CD4-positive, alpha-beta T cell (primary cell): ENCODE measurements around the gene TIMP4. TPM values are rescaled to one million over a fixed set of nuclear protein-coding genes. Genes with fewer than 3 reads are reported as not detected.

Experiments
- ATAC-seq: fragments of 200-7000 bp; cut with Tn5 transposase; one replicate; pipeline ENCODE4 v1.10.0; 2022; ENCODE audit warnings: mild to moderate bottlenecking; ENCODE audit not compliant: poor library complexity
- CTCF ChIA-PET: fragments of 350-600 bp; sonication (Branson Sonifier 250); formaldehyde crosslinking; loops from one replicate; lab custom pipeline; 2021; ENCODE audit warnings: antibody characterized with exemption, inconsistent platforms; lab: Charles Lee
- POLR2A ChIA-PET: fragments of 350-600 bp; sonication (Branson Sonifier 250); formaldehyde crosslinking; loops from one replicate; lab custom pipeline; 2021; ENCODE audit warnings: antibody characterized with exemption, inconsistent platforms; lab: Charles Lee
- DNase-seq, 14 experiments: peaks; one replicate each; pipeline ENCODE4 v3.0.0-alpha.2; 2013 to 2020; ENCODE audit warnings: mixed read lengths in 2 of 14
- H3K27ac ChIP-seq, 2 donors: one replicate each; pipeline versions ENCODE4 v1.5.1 to v1.7.0; 2013; ENCODE audit warnings: low read length in 2 of 2, low read depth in 1 of 2, mild to moderate bottlenecking in 1 of 2
- H3K27me3 ChIP-seq, 2 experiments: 1 replicate in 1 of 2; 2 replicates in 1 of 2; pipeline versions ENCODE4 v1.6.1 to v1.7.0; 2013; ENCODE audit warnings: low read length in 2 of 2, control low read depth in 1 of 2, mild to moderate bottlenecking in 1 of 2, moderate library complexity in 1 of 2; ENCODE audit not compliant: insufficient read depth in 2 of 2, control insufficient read depth in 1 of 2
- H3K36me3 ChIP-seq: one replicate; pipeline ENCODE4 v1.6.1; 2013; ENCODE audit warnings: low read length, control low read depth; ENCODE audit not compliant: insufficient read depth
- H3K4me1 ChIP-seq: one replicate; pipeline ENCODE4 v1.6.1; 2013; ENCODE audit warnings: low read length, control low read depth; ENCODE audit not compliant: insufficient read depth
- H3K4me3 ChIP-seq: one replicate; pipeline ENCODE4 v1.5.1; 2013; ENCODE audit warnings: mild to moderate bottlenecking, low read length, moderate library complexity
- H3K9me3 ChIP-seq, 2 experiments: 1 replicate in 1 of 2; 2 replicates in 1 of 2; pipeline versions ENCODE4 v1.6.1 to v1.7.0; 2013; ENCODE audit warnings: low read length in 2 of 2, mild to moderate bottlenecking in 2 of 2, control low read depth in 1 of 2, moderate library complexity in 1 of 2; ENCODE audit not compliant: control insufficient read depth in 1 of 2, insufficient read depth in 1 of 2
- H3K27ac Mint-ChIP-seq: one replicate; pipeline ENCODE4 v1.8.0; 2020; ENCODE audit warnings: mixed read lengths
- H3K27me3 Mint-ChIP-seq: one replicate; pipeline ENCODE4 v1.8.0; 2021; ENCODE audit warnings: mixed read lengths
- H3K36me3 Mint-ChIP-seq: one replicate; pipeline ENCODE4 v1.8.0; 2021; ENCODE audit warnings: low read depth, mixed read lengths
- H3K4me1 Mint-ChIP-seq: one replicate; pipeline ENCODE4 v1.8.0; 2021; ENCODE audit warnings: low read depth, mixed read lengths
- H3K4me3 Mint-ChIP-seq: one replicate; pipeline ENCODE4 v1.8.0; 2020; ENCODE audit warnings: mild to moderate bottlenecking, mixed read lengths
- H3K9me3 Mint-ChIP-seq: one replicate; pipeline ENCODE4 v1.8.0; 2020; ENCODE audit warnings: mixed read lengths
- intact Hi-C, 2 experiments: fragments of 100-400 bp; cut with DNase I in 1 of 2; cut with micrococcal nuclease in 1 of 2; formaldehyde crosslinking; loops; one replicate each; pipeline versions ENCODE4 v1.15.1 to v1.9.0; 2023 to 2025; cut with DNase I, micrococcal nuclease
- total RNA-seq, 174 experiments: library from RNA in 2 of 174; stranded (reverse) in 2 of 174; gene quantifications; one replicate each; pipeline ENCODE4 v1.2.3 and lab custom pipeline; 2021 to 2026
- TF ChIP-seq, protein P1 (sequence below): fragments of 200-600 bp; IDR thresholded peaks from one replicate; pipeline ENCODE4 v1.8.0; 2022; ENCODE audit warnings: antibody characterized with exemption, mild to moderate bottlenecking

Gene TIMP4
- total RNA-seq, 2 experiments from 2014 or later, result not detected

DNA sequence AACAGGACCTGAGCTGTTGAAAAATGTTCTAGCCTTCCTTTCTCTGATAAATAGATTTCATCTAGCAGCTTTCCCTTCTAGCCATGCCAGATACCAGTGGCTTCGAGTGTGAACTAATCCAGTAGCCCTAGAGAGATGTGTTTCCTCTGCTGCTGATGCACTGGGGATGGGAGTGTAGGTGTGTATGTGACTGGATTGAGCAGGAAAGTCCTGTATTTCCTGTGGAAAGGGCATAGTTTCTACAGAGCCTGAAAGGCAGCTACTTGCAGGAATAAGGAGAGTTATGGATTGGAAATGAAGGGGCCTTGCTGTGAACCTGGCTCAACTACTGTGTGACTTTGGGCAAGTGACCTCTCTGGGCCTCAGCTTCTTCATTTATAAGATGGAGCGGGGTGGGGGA, 8.6 kb downstream of the TIMP4 start:
- intact Hi-C loops, result no loop called here

DNA sequence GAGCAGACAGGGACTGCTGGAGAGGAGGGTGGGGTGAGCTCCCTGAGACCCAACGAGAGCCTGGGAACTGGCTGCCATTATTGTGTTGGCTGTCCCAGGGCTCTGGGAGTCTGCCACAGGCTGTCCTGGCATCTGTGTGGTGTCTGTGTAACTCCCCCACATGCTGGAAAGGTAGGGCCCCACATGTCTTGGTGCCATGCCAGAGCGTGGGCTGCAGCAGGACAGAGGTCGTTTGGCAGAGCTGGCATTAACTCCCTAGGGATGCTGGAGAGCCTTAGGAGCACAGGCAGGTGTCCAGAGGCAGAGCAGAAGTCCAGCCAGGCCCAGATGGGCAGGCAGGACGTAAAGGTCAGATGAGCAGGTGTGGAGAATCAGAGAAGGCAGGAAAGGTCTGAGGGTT, 9.7 kb downstream of the TIMP4 start:
- no peak overlapping the region for H3K27ac ChIP-seq
- H3K4me3 ChIP-seq, result no peak overlapping the region
- Mint-ChIP-seq H3K27me3 (no peaks in the 10 kb centered on the region), H3K9me3 (no peaks in the 10 kb centered on the region), H3K4me3 (no peak overlapping the region), H3K27ac (no peak overlapping the region), H3K4me1 (no peaks in the 10 kb centered on the region), H3K36me3 (no peaks in the 10 kb centered on the region)
- no peaks in the 10 kb centered on the region for H3K27me3 ChIP-seq
- no peaks in the 10 kb centered on the region for H3K4me1 ChIP-seq
- no peaks in the 10 kb centered on the region for H3K36me3 ChIP-seq
- TF ChIP-seq, protein P1, sequence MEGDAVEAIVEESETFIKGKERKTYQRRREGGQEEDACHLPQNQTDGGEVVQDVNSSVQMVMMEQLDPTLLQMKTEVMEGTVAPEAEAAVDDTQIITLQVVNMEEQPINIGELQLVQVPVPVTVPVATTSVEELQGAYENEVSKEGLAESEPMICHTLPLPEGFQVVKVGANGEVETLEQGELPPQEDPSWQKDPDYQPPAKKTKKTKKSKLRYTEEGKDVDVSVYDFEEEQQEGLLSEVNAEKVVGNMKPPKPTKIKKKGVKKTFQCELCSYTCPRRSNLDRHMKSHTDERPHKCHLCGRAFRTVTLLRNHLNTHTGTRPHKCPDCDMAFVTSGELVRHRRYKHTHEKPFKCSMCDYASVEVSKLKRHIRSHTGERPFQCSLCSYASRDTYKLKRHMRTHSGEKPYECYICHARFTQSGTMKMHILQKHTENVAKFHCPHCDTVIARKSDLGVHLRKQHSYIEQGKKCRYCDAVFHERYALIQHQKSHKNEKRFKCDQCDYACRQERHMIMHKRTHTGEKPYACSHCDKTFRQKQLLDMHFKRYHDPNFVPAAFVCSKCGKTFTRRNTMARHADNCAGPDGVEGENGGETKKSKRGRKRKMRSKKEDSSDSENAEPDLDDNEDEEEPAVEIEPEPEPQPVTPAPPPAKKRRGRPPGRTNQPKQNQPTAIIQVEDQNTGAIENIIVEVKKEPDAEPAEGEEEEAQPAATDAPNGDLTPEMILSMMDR, result no peak
- no peak for DNase-seq
- POLR2A ChIA-PET, result no interaction called here
- CTCF ChIA-PET, result no interaction called here
- no peaks in the 10 kb centered on the region for H3K9me3 ChIP-seq
- intact Hi-C loops, result no loop called here
- no peak for ATAC-seq

More for the DNA sequence above, 8.6 kb downstream of the TIMP4 start:
- H3K36me3 Mint-ChIP-seq, result no peaks in the 10 kb centered on the region
- Histone ChIP-seq H3K36me3 (no peaks in the 10 kb centered on the region), H3K27me3 (no peaks in the 10 kb centered on the region), H3K9me3 (no peaks in the 10 kb centered on the region), H3K27ac (no peak overlapping the region), H3K4me1 (no peaks in the 10 kb centered on the region), H3K4me3 (no peak overlapping the region)
- DNase-seq (no peak), ATAC-seq (no peak)
- no peaks in the 10 kb centered on the region for H3K27me3 Mint-ChIP-seq
- H3K4me3 Mint-ChIP-seq, result no peak overlapping the region
- no peaks in the 10 kb centered on the region for H3K9me3 Mint-ChIP-seq
- no peaks in the 10 kb centered on the region for H3K4me1 Mint-ChIP-seq
- ChIA-PET CTCF (no interaction called here), POLR2A (no interaction called here)
- TF ChIP-seq, protein P1, result no peak
- H3K27ac Mint-ChIP-seq, result no peak overlapping the region

DNA sequence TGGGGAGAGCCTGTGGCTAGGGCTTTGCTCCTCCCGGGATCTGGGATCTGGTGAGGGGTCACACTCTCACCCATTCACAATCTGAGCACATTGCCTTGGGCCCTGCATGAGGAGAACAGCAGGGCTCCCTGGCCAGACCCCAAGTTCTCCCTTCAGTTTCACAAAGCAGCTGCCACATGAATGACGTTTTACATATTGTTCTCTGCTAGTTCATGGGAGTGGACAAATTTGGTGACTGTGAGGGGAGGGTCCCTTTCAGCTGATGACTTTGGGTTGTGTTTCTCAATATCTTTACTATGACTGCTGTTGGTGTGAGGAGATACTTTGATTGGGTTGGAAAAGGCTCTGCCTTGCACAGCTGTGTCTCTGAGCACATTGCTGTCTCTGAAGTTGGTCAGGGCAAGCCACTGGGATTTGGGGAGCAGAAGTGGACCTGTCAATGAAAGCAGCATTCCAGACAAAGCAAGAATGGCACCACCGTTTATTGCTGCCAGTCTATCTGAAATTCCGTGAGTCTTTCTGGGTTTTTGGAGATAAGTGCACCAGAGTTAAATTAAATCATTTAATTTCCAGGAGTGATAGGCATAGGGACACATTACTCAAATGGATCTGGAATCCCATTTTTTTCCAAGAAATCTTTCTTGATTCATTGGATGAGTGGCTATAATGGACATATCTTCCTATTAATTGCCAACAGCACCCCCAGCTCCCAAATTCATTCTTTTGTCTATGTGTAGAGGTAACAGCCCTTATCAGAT, 10.3 kb downstream of the TIMP4 start:
- Mint-ChIP-seq H3K4me1 (no peaks in the 10 kb centered on the region), H3K27ac (no peak overlapping the region), H3K4me3 (no peak overlapping the region), H3K27me3 (no peaks in the 10 kb centered on the region), H3K9me3 (no peaks in the 10 kb centered on the region), H3K36me3 (no peaks in the 10 kb centered on the region)
- Histone ChIP-seq H3K4me3 (no peak overlapping the region), H3K27ac (no peak overlapping the region), H3K36me3 (no peaks in the 10 kb centered on the region), H3K4me1 (no peaks in the 10 kb centered on the region), H3K27me3 (no peaks in the 10 kb centered on the region), H3K9me3 (no peaks in the 10 kb centered on the region)
- intact Hi-C loops, result no loop called here
- DNase-seq (no peak), ATAC-seq (no peak)
- TF ChIP-seq, protein P1, result no peak
- ChIA-PET CTCF (no interaction called here), POLR2A (no interaction called here)
